ENCODE measurements around the gene AMN. TPM values are rescaled to one million over a fixed set of nuclear protein-coding genes. Genes with fewer than 3 reads are reported as not detected.
A peak's percentile ranks its signal among the peaks of the same experiment; 100 is the strongest.

AMN gene
- polyA plus RNA-seq, 3 donors: 0.09 TPM; not detected in 2

GRCh38 chr14:102882226-102882906, 40.1 kb upstream of the AMN start:
- no peak for DNase-seq
- WGBS (ENCODE audit: insufficient coverage): 92% methylated on average over 2 of the region's 5 CpGs
- Mint-ChIP-seq H3K4me3 (no peak overlapping the region), H3K27ac (peak overlapping the region in 2 of 7 donors; percentile 3 to 17), H3K27me3 (ENCODE audit: low read depth in 3 of 3) (no peaks in the 10 kb centered on the region), H3K4me1 (no peaks in the 10 kb centered on the region), H3K36me3 (peaks cover 61 to 73% of the 10 kb centered on the region in 2 donors), H3K9me3 (peaks cover 0 to 1% (median 0%) of the 10 kb centered on the region in 7 donors)
- no peaks in the 10 kb centered on the region for H3K27me3 ChIP-seq (ENCODE audit: control insufficient read depth in 2 of 2, insufficient read depth in 2 of 2, low read length in 2 of 2)
- H3K4me3 ChIP-seq (replicated peaks in 1 of 3; ENCODE audit: low read depth in 2 of 3, low read length in 3 of 3): no peak overlapping the region
- H3K79me2 ChIP-seq (ENCODE audit: insufficient read depth, low read length): no peaks in the 10 kb centered on the region
- intact Hi-C loops (cut with micrococcal nuclease): no loop called here
- H3K27ac ChIP-seq (ENCODE audit: low read depth in 1 of 2, low read length in 2 of 2): no peak overlapping the region
- H3K9ac ChIP-seq (ENCODE audit: insufficient read depth, low read length, poor library complexity, severe bottlenecking): no peak overlapping the region
- H4K20me1 ChIP-seq (ENCODE audit: insufficient read depth, low read length): peaks cover 15% of the 10 kb centered on the region
- no peak for TF ChIP-seq CTCF (IDR thresholded peaks at IDR 0.05)
- H3K4me1 ChIP-seq (ENCODE audit: control insufficient read depth in 1 of 2, insufficient read depth in 2 of 2, low read length in 2 of 2): no peaks in the 10 kb centered on the region
- H3K36me3 ChIP-seq (replicated peaks in 1 of 2; ENCODE audit: control insufficient read depth in 1 of 2, insufficient read depth in 2 of 2, low read length in 2 of 2): peaks cover 71 to 99% of the 10 kb centered on the region in 2 donors
- H3K9me3 ChIP-seq (replicated peaks in 1 of 2; ENCODE audit: control insufficient read depth in 1 of 2, insufficient read depth in 1 of 2, low read length in 2 of 2): no peaks in the 10 kb centered on the region
- H2AFZ ChIP-seq (ENCODE audit: insufficient read depth, low read depth, low read length, poor library complexity, severe bottlenecking): no peak overlapping the region
- H3K4me2 ChIP-seq (replicated peaks; ENCODE audit: extremely low read depth, low read length, poor library complexity, severe bottlenecking): no peak overlapping the region

GRCh38 chr14:102883089-102883541, 39.3 kb upstream of the AMN start:
- H3K27ac Mint-ChIP-seq: peak overlapping the region in 1 of 7 donors; percentile 16
- H3K36me3 Mint-ChIP-seq: peaks cover 66 to 81% of the 10 kb centered on the region in 2 donors
- Histone ChIP-seq H3K27ac (ENCODE audit: low read depth in 1 of 2, low read length in 2 of 2) (no peak overlapping the region), H3K27me3 (ENCODE audit: control insufficient read depth in 2 of 2, insufficient read depth in 2 of 2, low read length in 2 of 2) (no peaks in the 10 kb centered on the region), H2AFZ (ENCODE audit: insufficient read depth, low read depth, low read length, poor library complexity, severe bottlenecking) (no peak overlapping the region), H3K9me3 (replicated peaks in 1 of 2; ENCODE audit: control insufficient read depth in 1 of 2, insufficient read depth in 1 of 2, low read length in 2 of 2) (no peaks in the 10 kb centered on the region), H3K36me3 (replicated peaks in 1 of 2; ENCODE audit: control insufficient read depth in 1 of 2, insufficient read depth in 2 of 2, low read length in 2 of 2) (peaks cover 69 to 99% of the 10 kb centered on the region in 2 donors), H3K9ac (ENCODE audit: insufficient read depth, low read length, poor library complexity, severe bottlenecking) (no peak overlapping the region), H3K79me2 (ENCODE audit: insufficient read depth, low read length) (no peaks in the 10 kb centered on the region), H3K4me2 (replicated peaks; ENCODE audit: extremely low read depth, low read length, poor library complexity, severe bottlenecking) (no peak overlapping the region), H3K4me3 (replicated peaks in 1 of 3; ENCODE audit: low read depth in 2 of 3, low read length in 3 of 3) (no peak overlapping the region), H4K20me1 (ENCODE audit: insufficient read depth, low read length) (peaks cover 14% of the 10 kb centered on the region), H3K4me1 (ENCODE audit: control insufficient read depth in 1 of 2, insufficient read depth in 2 of 2, low read length in 2 of 2) (no peaks in the 10 kb centered on the region)
- no peak for DNase-seq
- TF ChIP-seq CTCF (IDR thresholded peaks at IDR 0.05): no peak
- no peak overlapping the region for H3K4me3 Mint-ChIP-seq
- no peaks in the 10 kb centered on the region for H3K27me3 Mint-ChIP-seq (ENCODE audit: low read depth in 3 of 3)
- 100% methylated on average over 2 of the region's 5 CpGs for WGBS (ENCODE audit: insufficient coverage)
- intact Hi-C loops (cut with micrococcal nuclease): no loop called here
- H3K4me1 Mint-ChIP-seq: no peaks in the 10 kb centered on the region
- peaks cover 0 to 1% (median 0%) of the 10 kb centered on the region in 7 donors for H3K9me3 Mint-ChIP-seq

Measured in CD14-positive monocyte (primary cell).